PC-3 (cell line): Measurements from ENCODE around the gene HNF4A.
"Not testable (repeated sequence)": the region's sequence is repeated elsewhere in the genome, so short reads cannot be mapped to it uniquely, and the experiment has no call there.

ENCODE experiments used
- EZH2 ChIP-seq: fragments of 300-600 bp; sonication (generic); IDR thresholded peaks from one replicate; pipeline ENCODE4 v1.6.1; 2017; ENCODE audit warnings: antibody characterized with exemption, mild to moderate bottlenecking, low read length; ENCODE audit not compliant: unreplicated experiment
- EZH2phosphoT487 ChIP-seq: fragments of 300-600 bp; sonication (generic); IDR thresholded peaks from 2 replicates; pipeline ENCODE4 v1.6.1; 2018; ENCODE audit warnings: mild to moderate bottlenecking, antibody characterized with exemption, low read length, borderline replicate concordance
- TF ChIP-seq, protein P1 (sequence below): fragments of 300-600 bp; sonication (generic); conservative IDR thresholded peaks from 2 replicates; pipeline ENCODE4 v1.5.1; 2017; ENCODE audit warnings: antibody characterized with exemption, low read depth, mild to moderate bottlenecking, low read length

DNA sequence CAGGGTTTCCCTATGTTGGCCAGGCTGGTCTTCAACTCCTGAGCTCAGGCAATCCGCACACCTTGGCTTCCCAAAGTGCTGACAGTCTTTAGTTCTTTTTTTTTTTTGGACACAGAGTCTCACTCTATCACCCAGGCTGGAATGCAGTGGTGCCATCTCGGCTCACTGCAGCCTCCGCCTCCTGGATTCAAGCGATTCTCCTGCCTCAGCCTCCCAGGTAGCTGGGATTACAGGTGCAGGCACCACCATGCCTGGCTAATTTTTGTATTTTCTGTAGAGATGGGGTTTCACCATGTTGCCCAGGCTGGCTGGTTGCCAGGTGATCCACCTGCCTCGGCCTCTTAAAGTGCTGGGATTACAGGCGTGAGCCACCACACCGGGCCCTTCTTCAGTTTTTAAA lies 27.8 kb upstream of the HNF4A start:
- TF ChIP-seq, protein P1, sequence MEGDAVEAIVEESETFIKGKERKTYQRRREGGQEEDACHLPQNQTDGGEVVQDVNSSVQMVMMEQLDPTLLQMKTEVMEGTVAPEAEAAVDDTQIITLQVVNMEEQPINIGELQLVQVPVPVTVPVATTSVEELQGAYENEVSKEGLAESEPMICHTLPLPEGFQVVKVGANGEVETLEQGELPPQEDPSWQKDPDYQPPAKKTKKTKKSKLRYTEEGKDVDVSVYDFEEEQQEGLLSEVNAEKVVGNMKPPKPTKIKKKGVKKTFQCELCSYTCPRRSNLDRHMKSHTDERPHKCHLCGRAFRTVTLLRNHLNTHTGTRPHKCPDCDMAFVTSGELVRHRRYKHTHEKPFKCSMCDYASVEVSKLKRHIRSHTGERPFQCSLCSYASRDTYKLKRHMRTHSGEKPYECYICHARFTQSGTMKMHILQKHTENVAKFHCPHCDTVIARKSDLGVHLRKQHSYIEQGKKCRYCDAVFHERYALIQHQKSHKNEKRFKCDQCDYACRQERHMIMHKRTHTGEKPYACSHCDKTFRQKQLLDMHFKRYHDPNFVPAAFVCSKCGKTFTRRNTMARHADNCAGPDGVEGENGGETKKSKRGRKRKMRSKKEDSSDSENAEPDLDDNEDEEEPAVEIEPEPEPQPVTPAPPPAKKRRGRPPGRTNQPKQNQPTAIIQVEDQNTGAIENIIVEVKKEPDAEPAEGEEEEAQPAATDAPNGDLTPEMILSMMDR = not testable (repeated sequence)
- TF ChIP-seq EZH2, EZH2phosphoT487: not testable (repeated sequence)
